Cerebellar cortex (tissue), 1 donor: ENCODE measurements around the gene SDK1.

Experiments
- DNase-seq: peaks from one replicate; pipeline ENCODE4 v3.0.0-alpha.2; 2015; ENCODE audit warnings: low spot score

The SDK1 gene

DNA sequence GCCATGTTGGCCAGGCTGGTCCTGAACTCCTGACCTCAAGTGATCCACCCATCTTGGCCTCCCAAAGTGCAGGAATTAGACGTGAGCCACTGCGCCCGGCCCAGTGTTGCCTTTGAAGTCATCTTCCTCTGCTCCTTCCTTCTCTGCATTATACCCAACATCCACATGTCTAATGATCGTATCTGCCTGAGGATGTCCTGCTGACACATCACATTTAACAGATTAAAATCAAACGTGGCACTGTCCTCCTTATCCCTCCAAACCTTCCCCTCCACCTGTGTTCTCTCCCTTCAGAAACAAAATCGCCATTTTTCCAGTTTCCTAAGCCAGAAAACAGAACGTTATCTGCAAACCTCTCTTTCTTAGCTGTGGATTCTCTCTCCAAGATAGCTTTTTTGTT, 8.4 kb upstream of the SDK1 start:
- DNase-seq: no peak

DNA sequence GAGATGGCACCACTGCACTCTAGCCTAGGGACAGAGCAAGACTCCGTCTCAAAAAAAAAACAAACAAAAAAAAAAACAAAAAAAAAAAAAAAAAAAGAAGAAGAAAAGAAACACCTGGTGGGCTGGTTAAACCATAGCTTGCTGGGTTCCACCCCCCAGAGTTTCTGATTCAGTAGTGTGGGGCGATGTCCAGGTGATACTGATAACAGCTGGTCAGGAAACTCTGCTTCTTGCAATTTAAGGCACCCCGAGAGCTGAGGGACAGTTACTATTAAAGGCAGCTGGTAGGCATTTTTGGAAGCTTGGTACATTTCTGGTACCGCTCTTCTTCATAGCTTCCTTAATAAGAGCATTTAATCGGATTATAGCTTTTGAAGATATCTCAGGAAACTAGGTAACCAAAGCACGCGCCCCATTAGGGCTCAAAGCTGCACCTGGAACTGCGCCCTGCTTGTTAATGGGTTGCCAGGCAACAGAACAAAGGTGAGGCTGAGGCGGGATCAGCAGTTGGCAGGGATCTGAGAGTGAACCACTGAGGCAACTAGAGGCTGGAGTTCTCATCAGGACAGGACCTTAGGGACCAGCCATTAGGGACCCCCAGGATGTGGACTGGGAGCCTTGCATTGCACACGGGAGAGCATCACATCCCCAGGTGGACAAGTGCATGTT, 6.5 kb upstream of the SDK1 start:
- no peak for DNase-seq

DNA sequence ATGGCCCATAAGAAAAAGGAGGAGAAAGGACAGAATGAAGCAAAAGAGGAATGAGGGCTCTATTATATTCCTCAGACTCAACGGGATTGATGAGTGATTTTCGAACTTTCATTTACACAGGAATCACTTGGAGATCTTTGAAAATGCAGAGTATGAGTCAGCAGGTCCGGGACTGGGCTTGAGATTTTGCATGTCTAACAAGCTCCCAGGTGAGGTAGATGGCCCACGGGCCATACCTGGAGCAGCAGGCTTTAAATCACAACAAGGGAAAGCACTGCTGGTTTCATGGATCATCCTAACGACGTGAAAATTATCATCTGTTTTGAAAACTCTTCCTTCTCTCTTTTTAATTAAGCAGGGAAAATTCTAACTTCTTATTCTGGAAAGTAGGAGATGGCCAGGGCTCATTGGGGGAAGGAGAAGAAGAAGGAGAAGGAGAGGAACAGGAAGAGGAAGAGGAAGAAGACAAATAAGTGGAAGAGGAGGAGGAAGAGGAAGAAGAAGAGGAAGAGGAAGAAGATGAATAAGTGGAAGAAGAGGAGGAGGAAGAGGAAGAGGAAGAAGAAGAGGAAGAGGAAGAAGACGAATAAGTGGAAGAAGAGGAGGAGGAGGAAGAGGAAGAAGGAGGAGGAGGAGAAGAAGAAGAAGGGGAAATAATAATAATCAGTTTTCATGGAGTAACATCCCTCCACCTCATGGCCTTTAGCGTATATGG, 3.8 kb upstream of the SDK1 start:
- no peak for DNase-seq

DNA sequence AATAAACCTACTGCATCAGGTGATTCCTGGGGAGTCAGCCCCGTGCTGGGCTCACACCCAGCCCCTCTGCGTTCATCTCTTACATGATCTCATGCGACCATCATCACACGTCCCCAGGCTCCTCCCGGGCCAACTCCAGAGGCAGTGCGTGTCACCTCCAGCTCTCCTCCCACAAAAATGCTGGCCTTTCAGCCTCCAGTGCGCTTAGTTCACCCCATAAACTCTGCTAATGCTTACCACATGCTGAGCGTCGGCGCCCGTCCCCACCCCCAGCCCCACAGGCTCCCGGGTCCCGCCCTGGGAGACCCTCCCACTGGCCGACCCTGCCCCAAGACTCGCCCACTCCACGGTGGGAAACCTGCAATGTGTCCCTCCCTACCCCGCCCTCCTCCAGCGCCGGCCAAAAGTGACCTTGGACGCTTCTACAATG, 816 bp upstream of the SDK1 start:
- no peak for DNase-seq

DNA sequence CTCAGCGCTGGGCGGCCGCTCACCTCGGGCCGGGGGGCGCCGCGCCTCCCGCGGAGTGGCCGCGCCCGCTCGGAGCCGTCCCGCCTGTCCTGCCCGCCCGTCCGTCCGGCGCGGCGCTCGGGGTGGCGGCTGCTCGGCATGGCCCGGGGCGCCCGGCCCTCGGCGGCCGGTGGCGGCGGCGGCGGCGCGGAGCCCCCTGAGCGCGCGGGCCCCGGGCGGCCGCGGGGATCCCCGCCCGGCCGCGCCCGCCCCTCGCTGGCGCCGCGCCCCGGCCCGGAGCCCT, 338 bp downstream of the SDK1 start:
- no peak for DNase-seq

DNA sequence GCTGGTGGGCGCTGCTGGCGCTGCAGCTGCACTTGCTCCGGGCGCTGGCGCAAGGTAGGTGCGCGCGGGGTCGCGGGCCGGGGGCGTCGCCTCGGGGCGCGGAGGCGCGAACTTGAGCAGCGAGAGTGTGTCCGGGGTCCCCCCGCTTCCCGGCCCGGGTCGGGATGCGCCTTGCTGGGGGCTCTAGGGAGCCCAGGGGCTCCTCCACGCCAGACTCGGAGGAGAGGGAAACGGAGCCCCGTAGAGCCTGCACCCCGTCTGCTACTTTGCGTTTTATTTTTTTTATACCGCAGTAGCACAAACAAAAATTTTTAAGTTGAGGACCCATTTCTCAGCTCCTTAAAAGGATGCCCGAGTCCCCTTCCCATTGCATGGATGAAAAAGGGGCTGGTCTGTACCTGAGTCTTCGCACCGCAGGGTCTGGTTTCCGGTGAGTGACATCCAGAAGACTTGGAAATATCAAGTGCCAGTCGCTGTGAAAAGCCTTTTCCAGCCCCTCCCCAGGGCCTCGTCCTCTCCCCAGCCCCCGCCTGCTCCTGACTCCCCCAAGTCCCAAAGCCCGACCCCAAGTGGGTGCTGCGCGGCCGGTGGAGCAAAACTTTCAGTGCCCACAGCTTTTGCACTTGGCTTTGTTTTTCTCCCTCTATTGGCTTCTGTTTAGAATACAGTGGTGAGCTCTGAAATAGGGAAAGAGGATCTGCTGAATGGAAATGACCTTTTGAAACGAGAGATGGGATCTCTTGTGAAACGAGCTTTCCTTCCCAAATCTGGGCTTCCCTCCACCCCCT, 973 bp downstream of the SDK1 start:
- peak; percentile 38 for DNase-seq

DNA sequence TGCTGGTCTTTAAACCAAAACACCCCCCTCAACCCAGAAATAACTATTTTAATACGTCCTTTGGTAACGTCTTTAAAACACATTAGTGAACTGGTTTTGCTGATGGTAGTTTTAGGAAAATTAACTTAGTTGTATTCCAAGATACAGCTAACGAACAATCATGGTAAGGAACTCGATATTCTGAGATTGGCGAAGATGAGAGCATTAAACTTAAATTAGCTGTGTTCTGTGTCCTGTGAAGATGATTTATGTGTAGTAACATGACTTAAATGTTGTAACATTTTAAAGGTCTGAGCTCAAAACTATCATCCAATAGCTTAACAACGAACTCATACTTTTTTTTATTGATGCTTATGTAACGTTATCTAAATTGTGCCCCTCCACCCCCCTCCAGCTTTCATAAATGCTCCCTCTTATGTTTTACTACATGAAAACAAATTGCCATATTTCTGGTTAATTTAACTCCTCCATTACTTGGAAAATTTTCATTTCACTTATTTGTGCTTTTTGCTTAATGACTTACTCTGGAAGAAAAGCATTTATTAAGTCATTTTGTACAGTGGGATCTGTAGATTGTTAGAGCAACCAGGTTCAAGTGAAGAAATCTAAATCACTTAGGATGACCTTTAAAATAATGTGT, 1.7 kb downstream of the SDK1 start:
- DNase-seq: peak; percentile 8

DNA sequence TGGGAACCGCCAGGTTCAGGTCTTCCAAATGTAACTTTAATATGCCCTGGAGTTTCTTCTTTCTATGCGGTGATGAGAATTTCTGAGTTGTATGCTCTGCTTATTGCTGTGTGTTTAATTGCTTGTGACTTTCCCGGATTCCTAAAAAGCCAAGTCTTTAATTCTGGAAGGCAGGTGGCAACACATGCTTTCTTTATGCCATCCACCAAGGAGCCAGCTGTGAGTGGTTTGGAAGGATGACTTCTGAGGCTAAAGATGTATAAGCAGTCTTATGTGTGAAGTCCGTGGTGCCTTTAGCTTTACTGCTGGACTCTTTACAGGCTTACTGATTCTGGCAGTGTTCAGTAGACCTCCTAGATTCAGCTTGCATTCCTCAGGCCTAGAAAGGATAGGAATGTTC, 3.1 kb downstream of the SDK1 start:
- DNase-seq: no peak

DNA sequence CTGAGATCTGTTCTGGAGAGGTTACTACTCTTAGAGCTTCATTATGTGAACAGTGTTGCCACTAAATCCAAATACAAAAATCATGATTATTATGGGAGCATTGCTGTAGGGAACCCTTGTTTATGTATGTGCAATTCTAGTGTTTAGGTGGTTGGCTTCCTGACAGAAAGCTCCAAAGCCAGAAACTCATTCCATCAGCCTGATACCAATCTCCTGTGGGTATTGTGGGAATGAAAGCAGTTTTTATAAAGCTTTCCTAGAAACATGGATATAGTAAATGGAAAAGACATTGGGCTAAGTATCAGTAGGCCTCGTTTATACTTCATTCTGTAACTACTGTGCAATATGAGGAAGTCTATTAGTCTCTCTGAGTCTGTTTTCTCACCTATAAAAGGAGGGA, 6.4 kb downstream of the SDK1 start:
- DNase-seq: no peak

DNA sequence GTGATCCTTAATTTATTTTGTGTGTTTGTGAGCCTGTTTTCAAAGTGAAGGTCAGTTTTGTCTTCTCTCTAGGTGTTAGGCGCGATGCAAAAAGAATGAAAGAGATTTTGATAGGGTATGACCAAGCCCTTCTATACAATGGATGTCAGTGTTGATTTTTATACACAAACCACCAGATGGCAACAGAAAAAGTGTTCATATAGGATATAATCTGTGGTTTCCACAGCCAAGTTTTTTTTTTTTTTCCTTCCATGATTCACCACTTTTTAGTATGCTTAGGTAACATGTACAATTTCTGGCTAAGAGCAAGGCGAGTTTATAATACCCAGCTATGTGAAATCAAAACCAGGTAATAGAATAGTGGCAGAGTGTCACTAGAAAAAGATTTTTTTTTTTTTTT, 8.1 kb downstream of the SDK1 start:
- DNase-seq: no peak

DNA sequence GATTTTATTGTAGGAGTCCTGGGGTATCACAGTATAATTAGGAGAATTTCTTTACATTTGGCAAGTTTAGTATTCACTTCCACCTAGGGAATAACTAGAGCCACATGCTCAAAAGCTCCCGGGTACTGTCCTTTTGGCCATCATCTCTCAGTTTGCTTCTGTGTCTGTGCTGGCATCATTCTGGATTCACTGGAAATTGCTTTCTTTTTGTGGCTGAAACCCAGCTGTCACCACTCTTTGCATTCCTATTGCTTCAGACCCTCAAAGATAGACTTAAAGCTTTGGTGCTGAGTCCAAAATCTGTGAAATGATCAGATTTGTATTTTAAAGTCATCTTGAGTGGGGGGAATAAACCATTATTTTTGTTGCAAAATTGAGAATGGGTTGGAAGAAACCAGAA, 8.9 kb downstream of the SDK1 start:
- DNase-seq: no peak

DNA sequence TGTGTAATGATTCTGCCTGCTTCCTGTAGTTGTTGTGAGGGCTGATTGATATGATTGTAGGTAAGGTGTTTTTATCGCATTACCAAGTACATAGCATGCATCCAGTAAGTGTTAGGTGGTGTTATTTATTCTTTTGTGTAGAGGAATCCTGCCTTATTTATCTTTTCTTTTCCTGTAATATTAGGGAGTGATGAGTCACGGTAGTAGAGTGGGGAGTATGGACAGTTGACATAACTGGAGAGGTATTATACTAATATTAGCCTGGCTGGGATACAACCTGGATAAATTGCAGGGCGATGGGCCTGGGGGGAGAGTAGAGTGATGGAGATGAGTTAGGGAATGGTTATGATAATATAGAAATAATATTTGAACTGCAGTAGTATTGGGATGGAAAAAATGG, 9.8 kb downstream of the SDK1 start:
- no peak for DNase-seq

DNA sequence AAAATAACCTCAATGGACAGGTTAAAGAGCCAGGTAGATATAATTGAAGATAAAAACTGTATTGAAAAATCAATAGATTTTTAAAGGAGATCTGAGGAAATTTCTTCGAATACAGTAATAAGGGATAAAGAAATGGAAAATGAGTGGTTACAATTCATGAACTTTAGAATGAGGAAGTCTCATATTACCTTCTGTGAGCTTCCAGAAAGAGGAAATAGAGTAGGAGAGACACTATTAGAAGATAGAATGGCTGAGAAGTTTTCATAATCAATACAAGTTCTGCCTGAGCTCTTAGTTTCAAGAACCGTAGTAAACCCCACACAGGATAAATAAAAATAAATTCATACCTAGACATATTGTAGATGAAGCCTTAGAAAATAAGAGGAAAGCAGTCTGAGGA, 11.5 kb downstream of the SDK1 start:
- no peak for DNase-seq

DNA sequence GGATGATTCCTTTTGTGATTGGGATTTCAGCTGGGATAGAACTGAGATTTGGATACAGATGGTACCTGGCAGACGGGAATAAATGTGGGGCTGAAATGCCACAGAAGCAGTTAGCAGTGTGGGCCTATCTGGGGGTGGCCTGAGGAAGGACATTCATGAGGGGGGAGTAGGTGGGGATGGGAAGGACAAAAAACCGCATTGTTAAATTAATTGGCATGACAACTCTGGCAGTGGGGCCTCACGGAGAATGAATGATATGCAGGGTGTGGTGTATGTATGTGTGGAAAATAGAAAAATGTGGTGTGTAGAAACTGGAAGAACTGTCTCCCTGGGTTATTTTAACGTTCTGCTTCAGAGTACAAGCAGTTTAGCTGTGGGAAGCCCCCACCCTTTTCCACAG, 17.8 kb downstream of the SDK1 start:
- no peak for DNase-seq

DNA sequence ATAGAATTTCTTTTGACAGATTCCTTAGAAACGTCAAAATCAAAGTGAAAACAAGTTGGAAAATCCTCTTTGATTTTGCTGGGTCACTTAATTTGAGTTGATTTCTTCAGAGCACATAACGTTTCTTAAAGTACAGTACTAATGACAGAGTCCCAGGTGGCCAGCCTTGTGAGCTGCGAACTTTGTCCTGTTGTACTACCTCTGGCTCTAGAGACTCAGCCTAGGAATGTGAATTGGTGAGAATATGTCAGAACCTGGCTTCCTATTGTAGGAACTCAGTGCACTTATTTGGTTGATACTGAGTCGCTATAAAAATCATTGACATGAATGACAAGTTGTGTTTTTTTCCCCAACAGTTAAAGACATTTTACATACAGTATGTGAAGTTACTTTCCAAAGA, 20.2 kb downstream of the SDK1 start:
- no peak for DNase-seq

DNA sequence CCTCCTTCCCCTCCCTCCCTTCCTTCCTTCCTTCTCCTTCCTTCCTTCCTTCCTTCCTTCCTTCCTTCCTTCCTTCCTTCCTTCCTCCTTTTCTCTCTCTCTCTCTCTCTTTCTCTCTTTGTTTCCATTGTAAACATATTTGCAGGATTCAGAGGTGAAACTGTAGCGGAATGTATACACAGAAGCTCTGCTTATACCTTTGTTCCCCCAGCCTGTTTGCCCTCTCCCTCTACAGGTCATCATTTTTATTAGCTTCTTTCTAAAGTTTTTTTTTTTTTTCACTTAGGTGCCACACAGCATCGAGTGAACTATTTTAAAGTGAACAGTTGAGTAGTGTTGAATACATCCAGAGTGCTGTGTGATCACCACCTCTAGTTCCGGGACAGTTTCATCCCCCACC, 20.7 kb downstream of the SDK1 start:
- DNase-seq: no peak

DNA sequence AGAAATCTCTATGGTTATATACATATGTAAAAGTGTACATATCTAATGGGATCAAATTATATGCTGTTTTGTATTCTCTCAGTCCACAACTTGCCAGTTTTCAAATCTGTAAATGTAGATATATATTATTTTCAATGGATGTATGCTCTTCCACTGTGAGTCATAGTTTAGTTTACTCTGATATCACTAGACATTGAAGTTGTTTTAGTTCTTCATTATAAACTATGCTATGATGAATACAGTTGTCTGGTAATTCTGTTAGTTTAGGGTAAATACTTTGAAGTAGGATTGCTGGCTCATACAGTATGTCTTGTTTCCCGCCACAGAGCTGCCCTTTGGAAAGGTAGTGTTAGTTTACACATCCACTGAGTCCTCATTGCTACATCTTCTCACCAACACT, 25.2 kb downstream of the SDK1 start:
- DNase-seq: no peak

DNA sequence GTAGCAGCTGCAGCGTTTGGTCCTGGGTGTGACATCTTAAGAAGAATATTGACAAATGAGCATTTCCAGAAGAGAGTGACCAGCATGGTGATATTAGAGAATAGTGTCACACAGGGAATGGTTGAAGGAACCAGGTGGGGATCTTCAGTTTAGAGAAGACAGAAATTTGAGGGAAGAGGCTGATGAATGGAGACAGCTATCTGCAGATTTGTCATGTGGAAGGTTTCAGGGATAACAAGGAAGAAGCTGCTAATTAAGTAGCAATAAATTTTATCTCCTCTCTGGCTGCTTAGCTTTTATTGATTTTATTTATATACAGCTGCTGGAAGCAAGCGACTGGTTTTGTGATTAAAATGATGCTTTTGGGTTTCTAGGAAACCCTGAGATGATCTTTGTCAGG, 26.0 kb downstream of the SDK1 start:
- DNase-seq: no peak

DNA sequence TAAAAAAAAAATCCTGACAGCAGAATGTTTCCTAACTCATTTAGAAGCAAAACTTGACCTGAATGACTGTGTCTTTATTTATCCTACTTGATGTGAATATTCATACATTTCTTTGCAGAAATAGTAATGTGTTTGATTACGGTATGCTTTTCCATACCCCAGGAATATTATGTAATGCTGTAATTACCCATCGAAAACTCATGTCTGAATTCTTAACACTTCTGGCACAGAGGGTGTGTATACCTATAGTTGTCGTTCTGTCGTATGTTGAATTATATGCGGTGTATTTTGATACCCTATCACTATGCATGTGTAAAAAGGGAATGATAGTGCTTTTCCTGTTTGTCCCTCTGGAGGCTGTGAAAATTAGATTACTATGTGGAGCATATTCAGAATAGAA, 26.6 kb downstream of the SDK1 start:
- DNase-seq: no peak

DNA sequence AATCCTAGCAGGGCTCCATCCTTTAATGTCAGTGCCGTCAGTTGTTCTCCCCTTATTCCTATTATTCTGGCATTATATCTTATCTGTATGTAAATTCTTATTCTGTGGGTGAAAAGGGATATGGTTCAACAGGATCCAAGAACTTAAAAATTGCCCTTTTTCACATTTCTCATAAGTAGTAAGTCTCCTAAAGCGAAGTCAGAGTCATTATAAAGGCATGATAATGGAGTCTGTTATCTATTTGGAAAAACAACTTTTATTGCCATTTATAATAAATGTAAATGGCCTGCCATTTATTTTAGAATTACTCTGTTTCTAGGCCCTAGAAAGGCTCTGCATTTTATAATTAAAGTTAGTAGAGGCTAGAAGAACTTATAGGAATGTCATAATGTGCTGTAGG, 31.3 kb downstream of the SDK1 start:
- no peak for DNase-seq

DNA sequence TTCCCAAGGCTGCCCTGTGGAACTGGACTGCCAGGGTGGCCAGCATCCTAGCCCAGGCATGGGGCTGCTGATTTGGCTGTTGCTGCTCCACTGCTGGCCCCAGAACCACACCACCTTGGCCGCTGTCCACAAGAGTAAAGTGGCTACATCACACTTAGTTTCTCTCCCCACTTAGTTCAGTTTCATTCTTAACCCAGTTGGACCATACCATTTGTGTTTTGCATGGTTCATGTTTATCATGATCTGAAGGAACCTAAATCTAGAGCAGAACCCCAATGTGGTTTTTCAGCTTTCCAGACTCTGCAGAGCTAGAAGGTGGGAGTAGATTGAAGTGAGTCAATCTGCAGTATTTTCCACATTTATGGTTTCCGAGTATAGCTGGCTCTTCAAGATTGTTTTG, 32.8 kb downstream of the SDK1 start:
- no peak for DNase-seq

DNA sequence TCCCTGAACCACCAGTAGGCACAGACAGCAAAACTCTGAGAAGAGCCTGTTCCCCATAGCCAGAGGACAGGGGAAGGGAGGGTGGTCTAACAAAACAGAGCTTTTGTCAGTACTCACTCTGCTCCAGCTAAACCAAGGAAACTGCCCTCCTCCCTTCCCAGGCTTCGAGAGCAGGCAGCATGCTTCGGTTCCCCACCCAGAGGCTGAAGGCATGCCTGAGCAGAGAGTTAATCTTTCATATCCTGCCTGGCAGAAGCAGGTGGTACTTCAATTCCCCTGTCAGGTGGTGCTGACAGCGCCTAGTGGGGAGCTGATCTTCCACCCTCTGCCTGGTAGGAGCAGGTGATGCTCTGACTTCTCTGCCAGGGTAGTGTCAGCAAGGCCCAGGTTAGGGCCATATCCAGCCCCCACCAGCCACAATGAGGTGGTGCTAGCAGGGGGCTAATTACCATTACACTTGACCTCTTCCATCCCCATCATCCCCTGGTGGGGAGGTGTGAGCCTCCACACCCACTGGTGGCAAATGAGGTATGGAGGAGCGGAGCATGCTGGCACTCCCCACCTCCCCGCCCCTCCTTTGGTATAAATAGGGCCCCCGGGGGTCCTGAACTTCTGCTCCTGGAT, 35.1 kb downstream of the SDK1 start:
- DNase-seq: no peak

DNA sequence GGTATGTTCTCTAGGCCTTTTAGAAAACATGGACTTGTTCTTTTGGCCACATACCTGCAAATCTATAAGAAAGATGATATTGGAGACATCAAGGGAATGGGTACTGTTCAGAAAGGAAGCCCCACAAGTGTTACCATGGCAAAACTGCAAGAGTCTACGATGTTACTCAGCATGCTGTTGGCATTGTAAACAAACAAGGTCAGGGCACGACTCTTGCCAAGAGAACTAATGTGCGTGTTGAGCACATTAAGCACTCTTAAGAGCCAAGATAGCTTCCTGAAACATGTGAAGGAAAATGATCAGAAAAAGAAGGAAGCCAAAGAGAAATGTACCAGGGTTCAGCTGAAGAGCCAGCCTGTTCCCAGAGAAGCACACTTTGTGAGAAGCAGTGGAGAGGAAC, 37.1 kb downstream of the SDK1 start:
- no peak for DNase-seq
